Hypothalamus (tissue), 51 donors: Measurements from ENCODE around the gene ONECUT1.

Source experiments
- DNase-seq, 51 donors: peaks; one replicate each; lab custom pipeline; 2025; lab: John Stamatoyannopoulos, UW

ONECUT1 gene

DNA sequence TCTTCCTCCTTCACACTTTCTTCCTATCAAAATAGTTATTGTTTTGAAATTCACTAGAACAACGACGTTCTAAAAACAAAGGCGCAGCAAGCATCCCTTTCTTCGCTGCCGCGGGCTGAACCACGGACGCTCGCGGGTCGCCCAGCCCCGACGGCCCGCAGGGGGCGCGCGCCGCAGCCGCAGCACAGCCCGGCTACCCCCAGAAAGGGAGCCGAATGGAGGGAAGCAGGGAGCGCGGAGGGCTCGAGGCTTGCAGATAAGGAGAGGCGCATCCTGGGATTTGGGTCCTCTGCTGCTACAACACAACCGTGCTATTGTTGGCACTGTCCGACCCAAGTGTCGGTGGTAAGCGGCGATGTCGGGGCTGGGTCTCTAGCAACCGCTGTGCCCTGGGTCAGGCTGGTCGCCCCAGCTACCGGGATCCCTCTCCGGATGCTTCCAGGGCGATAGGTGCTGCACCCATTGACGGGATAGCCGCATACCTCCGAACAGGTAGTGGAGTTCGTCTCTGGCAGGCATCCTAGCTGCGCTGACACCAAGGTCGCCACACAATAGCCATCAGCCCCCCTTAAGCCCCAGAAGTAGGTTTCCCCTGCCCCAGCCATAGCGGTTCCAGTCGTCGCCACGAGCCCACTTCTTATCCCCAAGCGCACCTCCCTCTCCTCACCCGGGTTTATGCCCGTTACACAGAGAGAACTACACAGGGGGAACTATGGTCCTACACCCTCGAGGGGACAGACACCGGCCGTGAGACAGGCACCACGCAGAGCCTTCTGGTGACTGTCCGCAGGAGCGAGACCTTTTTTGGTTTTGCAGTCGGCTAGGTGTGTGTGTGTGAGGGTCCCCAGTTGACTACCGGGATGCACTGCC lies 6.0 kb downstream of the ONECUT1 start:
- peak in 2 of 51 donors; percentile 30 to 48 for DNase-seq

GRCh38 chr15:52783191-52783829 lies 6.8 kb downstream of the ONECUT1 start:
- no peak for DNase-seq

DNA sequence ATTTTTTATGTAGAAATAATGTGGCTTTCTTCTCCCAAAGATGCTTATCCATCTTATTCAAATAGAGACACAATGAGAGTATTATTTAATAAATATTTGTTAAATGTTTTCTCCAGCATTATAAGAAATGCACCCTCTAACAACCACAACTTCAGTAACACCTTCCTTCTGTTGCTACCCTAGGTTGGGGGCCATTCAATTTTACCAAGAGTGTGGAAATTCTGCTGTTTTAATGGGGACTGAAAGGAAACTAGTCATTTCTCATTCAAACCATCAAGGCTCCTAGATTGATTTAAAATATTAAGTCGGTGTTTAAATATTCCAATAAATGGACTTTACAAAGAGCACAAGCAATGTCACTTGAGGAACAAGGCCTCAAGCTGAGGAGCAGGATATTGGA lies 7.6 kb downstream of the ONECUT1 start:
- no peak for DNase-seq

DNA sequence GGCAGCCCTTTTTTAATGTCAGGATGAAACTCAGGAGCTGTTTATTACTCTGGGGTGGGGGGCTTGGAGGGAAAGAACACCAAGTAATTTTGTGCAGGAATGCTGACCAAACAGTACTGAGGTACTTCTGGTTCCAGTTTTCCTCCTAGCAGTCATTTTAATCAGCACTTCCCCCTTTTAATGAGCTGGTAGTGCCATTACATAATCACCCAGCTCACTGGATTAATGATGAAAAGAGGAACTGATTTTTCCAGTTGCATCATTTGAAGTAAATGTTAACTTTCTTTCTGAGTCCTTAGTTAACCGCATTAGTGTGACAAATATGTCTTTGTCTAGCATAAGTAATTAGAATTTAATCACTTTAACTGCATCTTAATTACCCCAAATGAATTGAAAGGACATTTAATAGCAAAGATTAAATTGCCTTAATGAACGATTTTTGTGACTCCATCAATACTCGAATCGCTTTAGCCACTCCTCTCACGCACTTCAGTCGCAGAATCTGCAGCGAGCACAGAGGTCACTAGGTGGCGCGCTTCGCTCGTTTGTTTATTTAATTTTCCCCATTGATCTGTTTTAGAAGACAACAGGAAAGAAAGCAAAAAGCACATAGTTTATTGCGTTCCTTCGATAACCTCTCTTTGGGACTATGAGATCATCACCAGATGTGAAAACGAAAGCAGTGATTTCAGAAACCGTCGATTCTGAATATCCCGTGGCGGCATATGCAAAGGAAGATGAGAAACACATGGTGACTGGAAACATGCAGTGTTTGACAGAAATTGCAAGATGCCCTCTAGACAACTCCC lies 9.8 kb downstream of the ONECUT1 start:
- peak in 34 of 51 donors; percentile 3 to 68 (median 33) for DNase-seq

GRCh38 chr15:52778457-52778856 lies 11.7 kb downstream of the ONECUT1 start:
- DNase-seq: no peak

GRCh38 chr15:52772766-52773165 lies 17.4 kb downstream of the ONECUT1 start:
- DNase-seq: no peak

DNA sequence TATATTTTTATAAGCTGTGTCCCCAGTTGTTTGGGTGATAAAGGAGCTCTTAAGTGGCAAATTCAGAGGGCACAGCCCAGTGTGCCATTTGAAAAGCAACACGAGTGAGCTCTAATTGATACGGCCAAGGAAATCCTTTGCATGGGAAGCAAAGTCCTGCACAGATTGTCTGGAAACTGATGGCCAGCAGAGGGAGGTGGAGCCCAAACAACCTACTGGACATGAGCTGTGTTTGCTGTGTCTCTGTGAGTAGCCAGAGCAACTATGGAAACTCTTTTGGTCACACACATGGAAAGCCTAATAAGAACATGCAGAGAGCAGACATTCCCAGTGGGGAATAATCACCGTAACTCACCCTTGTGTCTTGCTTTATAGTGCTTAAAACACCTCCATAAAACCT lies 24.4 kb downstream of the ONECUT1 start:
- no peak for DNase-seq

GRCh38 chr15:52764731-52765130 lies 25.4 kb downstream of the ONECUT1 start:
- DNase-seq: no peak

DNA sequence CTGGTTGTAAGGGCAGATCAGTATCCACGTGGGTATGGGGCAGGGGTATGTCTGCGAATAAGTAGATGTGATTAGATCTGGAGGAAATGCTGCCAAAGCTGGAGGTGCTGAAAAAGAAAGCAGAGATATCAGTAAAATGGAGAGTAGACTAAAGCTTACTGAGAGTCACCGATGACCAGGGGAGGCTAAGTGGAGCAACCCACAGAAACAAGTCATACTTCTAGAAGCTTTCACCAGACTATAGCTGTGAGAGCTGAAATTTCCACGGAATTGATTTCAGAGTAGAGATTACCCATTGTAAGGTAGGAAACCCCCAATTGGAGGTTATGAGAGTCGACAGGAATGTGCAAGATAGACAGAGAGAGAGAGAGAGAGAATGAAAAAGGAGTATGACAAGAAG lies 27.5 kb downstream of the ONECUT1 start:
- no peak for DNase-seq

- DNase-seq: no peak
Measured at GRCh38 chr15:52760562-52760961, 29.6 kb downstream of the ONECUT1 start.

DNA sequence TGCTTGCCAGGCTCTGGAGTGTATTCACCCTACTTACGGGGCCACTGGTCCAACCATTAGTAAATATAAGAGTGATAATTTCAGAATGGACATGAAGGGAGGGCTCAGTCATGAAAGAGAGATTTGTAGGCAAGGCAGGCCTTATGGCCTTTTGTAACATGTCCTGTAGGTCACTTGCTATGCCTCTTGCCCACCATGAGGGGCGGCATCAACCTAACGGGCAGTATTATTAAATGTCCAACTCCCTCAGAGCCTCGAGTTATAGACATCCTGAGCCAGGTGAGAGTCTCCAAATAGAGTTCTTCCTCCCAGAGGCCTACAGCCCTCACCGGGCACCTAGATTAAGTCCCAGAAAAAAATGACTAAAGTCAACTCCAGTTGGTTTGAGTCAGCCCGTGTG lies 30.2 kb downstream of the ONECUT1 start:
- DNase-seq: no peak

GRCh38 chr15:52757496-52757895 lies 32.6 kb downstream of the ONECUT1 start:
- no peak for DNase-seq

DNA sequence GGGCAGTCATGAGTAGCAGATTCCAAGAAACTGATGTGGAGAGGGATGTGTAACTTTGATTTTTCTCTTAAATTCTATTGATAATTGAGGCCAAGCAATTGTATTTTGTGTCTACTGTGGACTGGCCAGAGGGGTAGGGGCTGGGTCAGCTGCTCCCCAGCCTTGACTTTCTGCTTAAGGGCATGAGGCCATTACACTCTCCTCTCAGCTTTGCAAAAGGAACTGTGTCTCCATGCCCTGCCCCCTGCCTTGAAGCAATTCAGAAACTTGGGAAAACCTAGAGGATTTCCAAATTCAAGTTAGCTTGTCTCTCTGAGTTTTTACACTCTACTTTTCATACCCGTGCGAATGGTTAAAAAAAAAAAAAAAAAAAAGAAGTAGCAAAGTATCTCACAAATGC lies 38.6 kb downstream of the ONECUT1 start:
- DNase-seq: no peak

- no peak for DNase-seq
Measured at GRCh38 chr15:52749258-52749657, 40.9 kb downstream of the ONECUT1 start.

DNA sequence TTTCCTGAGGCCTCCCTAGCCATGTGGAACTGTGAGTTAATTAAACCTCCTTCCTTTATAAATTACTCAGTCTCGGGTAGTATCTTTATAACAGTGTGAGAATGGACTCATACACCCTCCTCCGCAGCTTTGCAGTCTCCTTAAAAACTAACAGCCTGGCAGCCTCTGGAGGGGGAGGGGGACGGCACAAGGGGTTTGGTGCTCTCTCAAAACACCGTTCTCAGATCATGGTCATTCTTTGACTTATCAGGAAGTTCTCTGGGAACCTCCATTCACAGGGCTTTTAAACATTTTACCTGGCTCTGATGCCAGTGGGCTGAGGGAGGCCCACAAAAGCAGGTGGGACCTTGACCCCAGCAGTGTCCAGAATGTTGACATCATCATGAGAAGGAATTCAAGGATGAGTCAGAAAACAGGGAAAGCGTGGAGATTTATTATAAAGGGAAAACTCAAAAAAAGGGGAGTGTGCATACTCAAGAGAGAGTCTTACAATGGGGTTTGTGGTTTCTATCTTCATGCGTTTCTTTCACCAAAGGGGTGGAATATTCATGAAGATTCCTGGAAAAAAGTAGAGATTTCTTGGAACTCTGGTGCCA lies 43.9 kb downstream of the ONECUT1 start:
- DNase-seq: no peak

- DNase-seq: no peak
Measured at GRCh38 chr15:52745326-52746161, 44.6 kb downstream of the ONECUT1 start.

GRCh38 chr15:52738311-52738710 lies 51.8 kb downstream of the ONECUT1 start:
- no peak for DNase-seq

GRCh38 chr15:52737720-52738119 lies 52.4 kb downstream of the ONECUT1 start:
- no peak for DNase-seq

GRCh38 chr15:52735231-52736089 lies 54.7 kb downstream of the ONECUT1 start:
- peak in 30 of 51 donors; percentile 1 to 68 (median 17) for DNase-seq
